ENCODE data around the gene COPS3.

Gene COPS3

DNA sequence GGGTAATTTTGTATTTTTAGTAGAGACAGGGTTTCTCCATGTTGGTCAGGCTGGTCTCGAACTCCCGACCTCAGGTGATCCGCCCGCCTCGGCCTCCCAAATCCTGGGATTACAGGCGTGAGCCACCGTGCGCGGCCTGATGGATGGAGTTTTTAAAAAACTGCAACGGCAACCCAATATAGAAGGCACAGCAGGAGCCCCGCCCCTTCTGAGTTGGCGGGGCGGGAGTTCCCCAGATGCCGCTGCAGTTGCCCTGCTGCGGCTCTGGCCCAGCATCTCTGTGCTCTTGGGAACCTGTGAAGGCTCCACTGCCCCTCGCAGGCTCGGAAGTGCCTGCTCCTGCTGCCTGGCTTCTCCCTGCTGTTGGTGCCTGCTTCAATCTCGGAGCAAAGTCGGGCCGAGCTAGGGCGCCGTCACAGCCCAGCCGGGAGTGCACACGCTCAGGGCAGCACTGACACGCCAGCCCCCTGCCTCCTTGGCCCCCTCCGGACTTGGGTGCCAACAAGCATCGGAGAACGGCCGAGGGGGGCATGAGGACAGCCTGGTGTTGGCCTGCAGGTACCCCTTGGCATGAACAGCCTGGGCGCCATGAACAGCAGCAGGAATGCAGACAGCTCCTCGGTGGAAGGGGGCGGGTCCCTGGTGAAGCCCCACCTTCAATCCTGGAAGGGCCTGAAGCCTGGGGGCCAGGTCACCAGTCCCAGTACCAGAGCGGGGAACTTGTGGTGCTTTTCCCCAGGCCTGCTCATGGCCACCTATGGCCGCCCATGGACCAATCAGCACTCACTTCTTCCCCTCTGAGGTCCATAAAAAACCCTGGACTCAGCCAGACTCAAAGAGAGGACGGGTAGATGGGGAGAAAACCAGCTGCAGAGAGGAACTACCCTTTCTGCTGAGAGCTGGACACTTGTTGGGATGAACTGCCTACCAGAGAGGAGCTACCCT is 19.9 kb upstream of the COPS3 start:
- peak overlapping the region; percentile 20 for H3K4me3 ChIP-seq (replicated peaks; ENCODE audit: low read depth, low read length)
- TF ChIP-seq, protein P1, sequence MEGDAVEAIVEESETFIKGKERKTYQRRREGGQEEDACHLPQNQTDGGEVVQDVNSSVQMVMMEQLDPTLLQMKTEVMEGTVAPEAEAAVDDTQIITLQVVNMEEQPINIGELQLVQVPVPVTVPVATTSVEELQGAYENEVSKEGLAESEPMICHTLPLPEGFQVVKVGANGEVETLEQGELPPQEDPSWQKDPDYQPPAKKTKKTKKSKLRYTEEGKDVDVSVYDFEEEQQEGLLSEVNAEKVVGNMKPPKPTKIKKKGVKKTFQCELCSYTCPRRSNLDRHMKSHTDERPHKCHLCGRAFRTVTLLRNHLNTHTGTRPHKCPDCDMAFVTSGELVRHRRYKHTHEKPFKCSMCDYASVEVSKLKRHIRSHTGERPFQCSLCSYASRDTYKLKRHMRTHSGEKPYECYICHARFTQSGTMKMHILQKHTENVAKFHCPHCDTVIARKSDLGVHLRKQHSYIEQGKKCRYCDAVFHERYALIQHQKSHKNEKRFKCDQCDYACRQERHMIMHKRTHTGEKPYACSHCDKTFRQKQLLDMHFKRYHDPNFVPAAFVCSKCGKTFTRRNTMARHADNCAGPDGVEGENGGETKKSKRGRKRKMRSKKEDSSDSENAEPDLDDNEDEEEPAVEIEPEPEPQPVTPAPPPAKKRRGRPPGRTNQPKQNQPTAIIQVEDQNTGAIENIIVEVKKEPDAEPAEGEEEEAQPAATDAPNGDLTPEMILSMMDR (IDR thresholded peaks at IDR 0.05; ENCODE audit: low read length, missing control alignments), result no peak
- peak; percentile 35 for DNase-seq (ENCODE audit: low read depth)

DNA sequence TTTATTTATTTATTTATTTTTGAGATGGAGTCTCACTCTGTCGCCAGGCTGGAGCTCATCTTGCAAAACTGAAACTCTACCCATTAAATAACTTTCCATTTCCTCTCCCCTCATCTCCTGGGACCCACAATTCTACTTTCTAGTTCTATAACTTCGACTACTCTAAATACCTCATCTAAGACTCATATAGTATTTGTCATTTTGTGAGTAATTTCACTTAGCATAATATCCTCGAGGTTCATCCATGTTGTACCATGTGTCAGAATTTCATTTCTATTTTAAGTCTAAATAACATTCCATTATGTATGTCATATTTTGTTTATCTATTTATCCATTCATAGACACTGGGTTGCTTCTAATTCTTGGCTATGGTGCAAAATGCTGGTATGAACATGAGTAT is 17.1 kb upstream of the COPS3 start:
- TF ChIP-seq, protein P1 (IDR thresholded peaks at IDR 0.05; ENCODE audit: low read length, missing control alignments), result no peak
- no peak for DNase-seq (ENCODE audit: low read depth)
- H3K4me3 ChIP-seq (replicated peaks; ENCODE audit: low read depth, low read length), result no peak overlapping the region

DNA sequence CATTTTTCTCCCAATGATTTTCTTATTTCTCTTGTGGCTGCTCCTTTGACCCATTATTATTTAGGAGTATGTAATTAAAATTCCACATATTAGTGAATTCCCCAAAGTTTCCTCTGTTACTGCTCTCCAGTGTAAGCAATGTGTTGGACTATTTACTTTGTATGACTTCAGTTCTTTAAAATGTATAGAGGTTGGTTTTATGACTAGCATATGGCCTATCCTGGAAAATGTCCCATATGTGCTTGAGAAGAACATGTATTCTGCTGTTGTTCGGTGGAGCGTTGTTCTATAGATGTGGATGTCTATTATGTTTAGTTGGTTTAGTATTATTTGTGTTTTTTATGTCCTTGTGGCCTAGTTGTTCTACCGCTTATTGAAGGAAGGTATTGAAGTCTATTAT is 16.2 kb upstream of the COPS3 start:
- H3K4me3 ChIP-seq (replicated peaks; ENCODE audit: low read depth, low read length), result no peak overlapping the region
- TF ChIP-seq, protein P1 (IDR thresholded peaks at IDR 0.05; ENCODE audit: low read length, missing control alignments), result no peak
- DNase-seq (ENCODE audit: low read depth), result no peak

DNA sequence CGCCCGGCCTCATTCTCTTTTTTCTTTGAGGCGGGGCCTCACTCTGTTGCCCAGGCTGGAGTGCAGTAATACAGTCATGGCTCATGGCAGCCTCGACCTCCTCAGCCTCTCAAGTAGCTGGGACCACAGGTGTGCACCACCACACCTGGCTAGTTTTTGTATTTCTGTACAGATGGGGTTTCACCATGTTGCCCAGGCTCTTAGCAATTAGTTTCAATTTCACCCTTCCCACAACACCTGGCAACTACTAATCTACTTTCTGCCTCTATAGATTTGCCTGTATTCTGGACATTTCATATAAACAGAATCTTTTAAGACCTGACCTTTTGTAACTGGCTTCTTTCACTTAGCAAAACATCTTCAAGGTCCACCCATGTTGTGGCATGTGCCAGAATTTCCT is 14.1 kb upstream of the COPS3 start:
- no peak for DNase-seq (ENCODE audit: low read depth)
- TF ChIP-seq, protein P1 (IDR thresholded peaks at IDR 0.05; ENCODE audit: low read length, missing control alignments), result no peak
- H3K4me3 ChIP-seq (replicated peaks; ENCODE audit: low read depth, low read length), result no peak overlapping the region

DNA sequence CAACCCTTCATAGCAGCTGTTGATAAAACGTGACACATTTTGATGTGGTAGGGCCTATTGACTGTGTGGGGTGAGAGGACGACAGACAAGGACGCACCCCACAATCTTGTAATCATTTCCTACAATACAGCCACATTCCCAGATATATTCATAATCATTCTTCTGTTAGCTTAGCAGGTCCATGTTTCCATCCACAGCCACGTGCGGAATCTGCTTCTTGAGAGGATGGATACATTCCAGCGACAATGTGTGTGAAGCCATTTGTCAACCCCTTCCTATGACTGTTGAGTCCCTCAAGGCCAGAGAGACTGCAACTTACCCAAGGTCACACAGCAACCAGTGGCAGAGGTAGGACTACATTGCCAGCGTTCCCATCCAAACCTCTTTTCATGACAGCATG is 8.7 kb upstream of the COPS3 start:
- no peak for DNase-seq (ENCODE audit: low read depth)
- no peak overlapping the region for H3K4me3 ChIP-seq (replicated peaks; ENCODE audit: low read depth, low read length)
- TF ChIP-seq, protein P1 (IDR thresholded peaks at IDR 0.05; ENCODE audit: low read length, missing control alignments), result no peak

DNA sequence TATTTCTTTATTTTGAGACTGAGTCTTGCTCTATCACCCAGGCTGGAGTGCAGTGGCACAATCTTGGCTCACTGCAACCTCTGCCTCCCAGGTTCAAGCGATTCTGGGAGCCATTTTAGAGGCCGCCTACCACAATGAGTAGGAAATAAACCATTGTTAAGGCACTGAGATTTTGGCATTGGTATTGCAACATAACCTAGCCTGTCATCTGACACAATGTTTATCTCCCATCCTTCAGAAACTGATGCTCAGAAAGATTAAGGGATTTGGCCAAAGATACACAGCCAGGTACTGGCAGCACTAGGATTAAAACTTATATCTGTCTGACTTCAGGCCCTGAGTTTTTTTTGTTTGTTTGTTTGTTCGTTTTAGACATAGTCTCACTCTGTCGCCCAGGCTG is 8.0 kb upstream of the COPS3 start:
- no peak overlapping the region for H3K4me3 ChIP-seq (replicated peaks; ENCODE audit: low read depth, low read length)
- DNase-seq (ENCODE audit: low read depth), result no peak
- TF ChIP-seq, protein P1 (IDR thresholded peaks at IDR 0.05; ENCODE audit: low read length, missing control alignments), result no peak

DNA sequence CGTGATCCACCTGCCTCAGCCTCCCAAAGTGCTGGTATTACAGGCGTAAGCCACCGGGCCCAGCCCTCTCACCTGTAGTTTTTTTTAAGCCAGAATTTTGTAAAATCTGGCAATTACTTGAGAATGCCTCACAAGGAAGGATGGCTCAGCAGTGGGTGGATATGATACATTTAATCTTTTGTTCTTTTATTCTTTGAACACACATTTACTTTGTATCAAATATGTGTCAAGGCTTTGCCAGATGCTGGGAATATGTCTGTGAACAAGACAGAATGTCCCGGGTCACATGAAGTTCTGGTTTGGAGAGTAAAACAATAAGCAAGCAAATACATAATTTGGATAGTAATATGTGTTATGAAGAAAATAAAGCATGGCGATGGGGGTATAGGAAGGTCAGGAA is 4.9 kb upstream of the COPS3 start:
- TF ChIP-seq, protein P1 (IDR thresholded peaks at IDR 0.05; ENCODE audit: low read length, missing control alignments), result no peak
- H3K4me3 ChIP-seq (replicated peaks; ENCODE audit: low read depth, low read length), result no peak overlapping the region
- no peak for DNase-seq (ENCODE audit: low read depth)
